Measurements from ENCODE around the gene LAMC3. TPM values are rescaled to one million over a fixed set of nuclear protein-coding genes. Genes with fewer than 3 reads are reported as not detected.

Gene LAMC3
- total RNA-seq, 2 experiments from 2014 or later = 0.66 to 1.7 TPM

- Mint-ChIP-seq H3K27ac (no peak overlapping the region), H3K27me3 (no peaks in the 10 kb centered on the region), H3K4me3 (no peak overlapping the region), H3K36me3 (ENCODE audit: low read depth) (no peaks in the 10 kb centered on the region), H3K4me1 (ENCODE audit: low read depth) (no peaks in the 10 kb centered on the region), H3K9me3 (no peaks in the 10 kb centered on the region)
- DNase-seq (no peak), ATAC-seq (ENCODE audit: poor library complexity) (no peak)
- TF ChIP-seq CTCF (IDR thresholded peaks at IDR 0.05) = no peak
- CTCF ChIA-PET = no interaction called here
- Histone ChIP-seq H3K27ac (ENCODE audit: low read depth in 1 of 2, low read length in 2 of 2) (no peak overlapping the region), H3K27me3 (ENCODE audit: control insufficient read depth in 1 of 2, insufficient read depth in 2 of 2, low read length in 2 of 2) (no peaks in the 10 kb centered on the region), H3K9me3 (ENCODE audit: control insufficient read depth in 1 of 2, insufficient read depth in 1 of 2, low read length in 2 of 2) (no peaks in the 10 kb centered on the region), H3K4me1 (ENCODE audit: insufficient read depth, low read length) (no peaks in the 10 kb centered on the region), H3K36me3 (ENCODE audit: insufficient read depth, low read length) (no peaks in the 10 kb centered on the region), H3K4me3 (ENCODE audit: low read length) (no peak overlapping the region)
- POLR2A ChIA-PET = no interaction called here
- intact Hi-C loops (cut with DNase I, micrococcal nuclease) = no loop called here
These were observed 56.6 kb downstream of the LAMC3 start for GRCh38 chr9:131065599-131065998.

GRCh38 chr9:131067625-131068024 lies 58.7 kb downstream of the LAMC3 start:
- H3K27me3 Mint-ChIP-seq = no peaks in the 10 kb centered on the region
- ChIA-PET POLR2A (no interaction called here), CTCF (no interaction called here)
- Histone ChIP-seq H3K4me1 (ENCODE audit: insufficient read depth, low read length) (no peaks in the 10 kb centered on the region), H3K27ac (ENCODE audit: low read depth in 1 of 2, low read length in 2 of 2) (no peak overlapping the region), H3K9me3 (ENCODE audit: control insufficient read depth in 1 of 2, insufficient read depth in 1 of 2, low read length in 2 of 2) (no peaks in the 10 kb centered on the region), H3K27me3 (ENCODE audit: control insufficient read depth in 1 of 2, insufficient read depth in 2 of 2, low read length in 2 of 2) (no peaks in the 10 kb centered on the region), H3K36me3 (ENCODE audit: insufficient read depth, low read length) (no peaks in the 10 kb centered on the region), H3K4me3 (ENCODE audit: low read length) (no peak overlapping the region)
- DNase-seq (no peak), ATAC-seq (ENCODE audit: poor library complexity) (no peak)
- H3K4me3 Mint-ChIP-seq = no peak overlapping the region
- intact Hi-C loops (cut with DNase I, micrococcal nuclease) = no loop called here
- no peaks in the 10 kb centered on the region for H3K4me1 Mint-ChIP-seq (ENCODE audit: low read depth)
- no peaks in the 10 kb centered on the region for H3K36me3 Mint-ChIP-seq (ENCODE audit: low read depth)
- TF ChIP-seq CTCF (IDR thresholded peaks at IDR 0.05) = no peak
- H3K9me3 Mint-ChIP-seq = no peaks in the 10 kb centered on the region
- no peak overlapping the region for H3K27ac Mint-ChIP-seq

- DNase-seq = no peak
- no peaks in the 10 kb centered on the region for H3K27me3 ChIP-seq (ENCODE audit: control insufficient read depth in 1 of 2, insufficient read depth in 2 of 2, low read length in 2 of 2)
- ATAC-seq (ENCODE audit: poor library complexity) = no peak
- no peak for TF ChIP-seq CTCF (IDR thresholded peaks at IDR 0.05)
- no peaks in the 10 kb centered on the region for H3K4me1 ChIP-seq (ENCODE audit: insufficient read depth, low read length)
- no peaks in the 10 kb centered on the region for H3K27me3 Mint-ChIP-seq
- no peak overlapping the region for H3K27ac Mint-ChIP-seq
- no peak overlapping the region for H3K27ac ChIP-seq (ENCODE audit: low read depth in 1 of 2, low read length in 2 of 2)
- no peak overlapping the region for H3K4me3 ChIP-seq (ENCODE audit: low read length)
- H3K36me3 Mint-ChIP-seq (ENCODE audit: low read depth) = no peaks in the 10 kb centered on the region
- H3K9me3 ChIP-seq (ENCODE audit: control insufficient read depth in 1 of 2, insufficient read depth in 1 of 2, low read length in 2 of 2) = no peaks in the 10 kb centered on the region
- H3K4me3 Mint-ChIP-seq = no peak overlapping the region
- ChIA-PET POLR2A (no interaction called here), CTCF (no interaction called here)
- H3K4me1 Mint-ChIP-seq (ENCODE audit: low read depth) = no peaks in the 10 kb centered on the region
- no peaks in the 10 kb centered on the region for H3K36me3 ChIP-seq (ENCODE audit: insufficient read depth, low read length)
- H3K9me3 Mint-ChIP-seq = no peaks in the 10 kb centered on the region
- intact Hi-C loops (cut with DNase I, micrococcal nuclease) = no loop called here
These were observed 59.3 kb downstream of the LAMC3 start for GRCh38 chr9:131068076-131068816.
